ENCODE results near the gene SMPDL3B.

The SMPDL3B gene, protein sequence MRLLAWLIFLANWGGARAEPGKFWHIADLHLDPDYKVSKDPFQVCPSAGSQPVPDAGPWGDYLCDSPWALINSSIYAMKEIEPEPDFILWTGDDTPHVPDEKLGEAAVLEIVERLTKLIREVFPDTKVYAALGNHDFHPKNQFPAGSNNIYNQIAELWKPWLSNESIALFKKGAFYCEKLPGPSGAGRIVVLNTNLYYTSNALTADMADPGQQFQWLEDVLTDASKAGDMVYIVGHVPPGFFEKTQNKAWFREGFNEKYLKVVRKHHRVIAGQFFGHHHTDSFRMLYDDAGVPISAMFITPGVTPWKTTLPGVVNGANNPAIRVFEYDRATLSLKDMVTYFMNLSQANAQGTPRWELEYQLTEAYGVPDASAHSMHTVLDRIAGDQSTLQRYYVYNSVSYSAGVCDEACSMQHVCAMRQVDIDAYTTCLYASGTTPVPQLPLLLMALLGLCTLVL

DNA sequence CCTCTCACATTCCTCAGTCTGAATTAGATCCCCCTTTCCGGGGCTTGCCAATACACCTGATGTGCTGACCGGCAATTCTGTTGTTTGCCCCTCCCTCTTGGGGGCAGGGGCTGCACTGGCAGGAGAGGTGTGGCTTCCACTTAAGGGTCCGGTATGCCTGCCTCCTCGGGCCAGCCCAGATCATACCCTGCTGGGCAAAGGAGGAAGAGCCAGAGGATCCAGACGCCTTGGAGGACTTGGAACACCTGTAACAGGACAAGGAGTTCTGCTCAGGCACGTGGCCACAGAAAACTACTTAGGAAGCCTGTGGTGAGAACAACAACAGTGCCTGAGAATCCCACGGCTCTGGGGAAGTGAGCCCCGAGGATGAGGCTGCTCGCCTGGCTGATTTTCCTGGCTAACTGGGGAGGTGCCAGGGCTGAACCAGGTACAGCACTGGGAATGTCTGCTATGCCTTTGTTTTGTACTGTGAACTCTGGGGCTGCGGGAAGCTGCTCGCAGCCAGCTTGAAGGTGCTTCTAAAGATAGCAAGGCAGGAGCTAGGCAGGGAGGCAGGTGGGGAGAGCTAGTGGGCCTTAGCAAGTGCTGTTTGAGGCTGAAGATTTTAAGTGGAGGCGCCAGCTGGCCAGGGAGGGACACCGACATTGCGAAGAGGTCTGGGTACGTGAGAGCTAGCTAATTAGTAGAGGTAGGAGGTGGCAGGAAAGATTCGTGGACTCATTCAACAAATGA lies at the start of gene SMPDL3B:
Gene SMPDL3B, plus strand, starts transcription at position 183 of the 732 bp plus-strand sequence. Its CDS starts 184 bp downstream, at position 367.
- DNase-seq, result peak in 1 of 2 experiments; percentile 33
- TF ChIP-seq GATA1 (IDR thresholded peaks at IDR 0.05; ENCODE audit: low read depth, low read length), result no peak
- TF ChIP-seq POLR2A (IDR thresholded peaks at IDR 0.05; ENCODE audit: low read length), result peak; percentile 37

DNA sequence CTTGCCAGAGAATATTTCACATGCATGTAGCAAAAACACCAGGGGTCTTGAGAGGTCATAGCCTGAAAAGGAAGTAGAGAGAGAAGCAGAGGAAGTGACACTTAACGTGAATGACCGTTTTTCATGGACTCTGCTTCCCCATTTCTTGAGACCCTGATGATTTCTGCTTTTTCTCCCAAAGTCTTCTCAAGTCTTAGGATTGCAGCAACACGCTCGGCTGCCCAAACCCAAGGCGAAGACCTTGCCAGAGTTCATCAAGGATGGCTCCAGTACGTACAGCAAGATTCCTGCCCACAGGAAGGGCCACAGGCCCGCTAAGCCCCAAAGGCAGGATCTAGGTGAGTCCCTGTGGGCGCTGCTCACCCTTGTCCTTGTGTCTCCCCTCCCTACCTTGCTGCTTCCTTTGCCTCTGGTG lies 49.7 kb upstream of the SMPDL3B start:
- no peak for DNase-seq

DNA sequence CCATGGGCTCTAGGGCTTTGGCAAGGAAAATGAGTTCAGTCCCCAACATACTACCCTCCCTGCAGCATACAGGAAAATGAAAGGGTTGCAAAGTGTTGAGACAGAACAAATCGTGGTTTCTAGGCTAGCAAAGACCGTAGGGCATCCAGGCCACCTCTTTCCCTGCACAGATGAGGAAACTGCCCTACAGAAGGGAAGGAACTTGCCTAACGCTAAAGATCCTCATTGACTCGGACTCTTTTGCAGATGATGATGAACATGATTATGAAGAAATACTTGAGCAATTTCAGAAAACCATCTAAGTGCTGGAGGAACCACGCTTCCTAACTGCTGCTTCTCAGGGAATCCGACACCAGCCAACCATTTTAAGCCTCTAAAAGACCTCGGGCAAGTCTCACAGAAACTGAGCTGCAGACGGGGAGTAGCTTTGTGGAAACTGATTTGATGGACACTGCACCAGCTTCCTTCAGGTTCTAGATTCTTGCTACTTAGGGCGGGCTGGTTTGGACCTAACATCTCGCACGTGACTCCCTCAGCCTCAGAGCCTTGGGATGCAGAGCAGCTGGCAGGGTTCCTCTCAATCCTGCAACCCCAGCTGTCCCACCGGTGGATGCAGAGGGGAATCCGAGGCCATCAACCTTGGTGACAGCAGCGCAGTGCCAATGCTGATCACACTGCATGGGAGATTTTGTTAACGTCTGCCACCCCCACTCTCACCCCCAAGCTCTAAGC lies 49.0 kb upstream of the SMPDL3B start:
- no peak for DNase-seq
- TF ChIP-seq GATA1 (IDR thresholded peaks at IDR 0.05; ENCODE audit: low read depth, low read length), result no peak
- no peak for TF ChIP-seq POLR2A (IDR thresholded peaks at IDR 0.05; ENCODE audit: low read length)

More for the DNA sequence above, 49.7 kb upstream of the SMPDL3B start:
- TF ChIP-seq POLR2A (IDR thresholded peaks at IDR 0.05; ENCODE audit: low read length), result no peak
- no peak for TF ChIP-seq GATA1 (IDR thresholded peaks at IDR 0.05; ENCODE audit: low read depth, low read length)

DNA sequence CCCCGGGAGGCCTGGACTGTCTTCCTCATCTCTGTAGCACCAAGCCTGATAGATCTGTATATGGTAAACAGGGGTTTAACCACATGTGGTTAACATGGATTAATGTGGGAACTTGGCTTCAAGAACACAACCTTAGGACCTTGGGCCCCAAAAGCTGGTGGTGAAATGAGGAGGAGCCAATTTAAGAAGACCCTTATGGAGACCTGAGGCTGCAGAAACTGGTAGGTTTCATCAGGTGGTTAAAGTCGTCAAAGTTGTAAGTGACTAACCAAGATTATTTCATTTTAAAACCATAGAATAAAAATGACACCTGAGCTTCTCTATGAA lies 48.5 kb upstream of the SMPDL3B start:
- no peak for DNase-seq
- TF ChIP-seq POLR2A (IDR thresholded peaks at IDR 0.05; ENCODE audit: low read length) (no peak), GATA1 (IDR thresholded peaks at IDR 0.05; ENCODE audit: low read depth, low read length) (no peak)

DNA sequence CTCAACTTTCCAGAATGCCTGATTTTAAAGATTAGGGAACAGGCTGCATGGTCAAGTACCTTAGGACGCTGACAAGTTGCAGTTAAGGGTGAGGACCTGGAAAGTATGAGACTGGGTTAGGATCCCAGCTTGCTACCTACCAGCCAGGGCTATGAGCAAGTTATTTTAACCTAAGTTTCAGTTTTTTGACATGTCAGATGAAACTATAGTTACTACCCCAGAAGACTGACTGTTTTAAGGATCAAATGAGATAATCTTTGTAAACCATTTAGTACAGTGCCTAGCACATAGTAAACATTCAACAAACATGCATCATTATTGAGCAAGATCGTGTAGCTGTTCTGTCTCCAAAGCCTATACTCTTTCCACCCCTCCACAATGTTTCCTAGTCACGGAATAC lies 48.1 kb upstream of the SMPDL3B start:
- DNase-seq, result no peak
- TF ChIP-seq POLR2A (IDR thresholded peaks at IDR 0.05; ENCODE audit: low read length) (no peak), GATA1 (IDR thresholded peaks at IDR 0.05; ENCODE audit: low read depth, low read length) (no peak)

DNA sequence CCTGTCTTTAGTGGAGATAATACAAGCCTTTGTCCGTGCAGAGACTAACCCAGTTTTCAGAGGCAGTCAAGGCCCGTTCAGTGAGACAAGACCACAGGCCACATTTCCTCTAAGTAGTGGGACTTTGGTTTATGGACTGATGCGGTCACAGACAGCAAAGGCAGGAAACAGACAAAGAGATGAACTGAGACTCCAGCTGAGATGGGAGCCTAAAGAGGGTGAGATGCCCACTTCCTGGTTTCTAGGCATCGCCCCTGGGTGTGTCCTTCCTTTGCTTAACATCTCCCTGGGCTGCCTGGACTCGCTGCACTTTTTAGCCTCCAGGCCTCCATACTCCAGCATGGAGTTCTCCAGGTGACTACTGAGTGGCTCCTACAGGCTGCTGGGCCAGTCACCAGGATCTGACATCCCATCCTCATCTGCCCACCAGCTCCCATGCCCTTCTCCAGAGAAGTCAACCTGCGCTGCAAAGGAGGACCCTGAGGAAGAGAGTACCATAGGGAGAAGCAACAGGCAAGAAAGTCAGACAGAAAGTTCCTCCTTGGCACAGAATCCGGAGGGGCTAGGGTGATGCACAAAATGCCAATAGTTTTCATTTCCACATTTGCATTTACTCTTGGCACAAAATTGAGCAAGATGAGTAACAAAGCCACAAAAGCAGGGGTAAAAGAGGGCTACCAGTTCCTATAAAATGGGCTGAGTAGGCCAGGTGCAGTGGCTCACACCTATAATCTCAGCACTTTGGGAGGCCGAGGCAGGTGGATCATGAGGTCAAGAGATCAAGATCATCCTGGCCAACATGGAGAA lies 47.4 kb upstream of the SMPDL3B start:
- DNase-seq, result no peak
- TF ChIP-seq POLR2A (IDR thresholded peaks at IDR 0.05; ENCODE audit: low read length), result no peak
- TF ChIP-seq GATA1 (IDR thresholded peaks at IDR 0.05; ENCODE audit: low read depth, low read length), result no peak

DNA sequence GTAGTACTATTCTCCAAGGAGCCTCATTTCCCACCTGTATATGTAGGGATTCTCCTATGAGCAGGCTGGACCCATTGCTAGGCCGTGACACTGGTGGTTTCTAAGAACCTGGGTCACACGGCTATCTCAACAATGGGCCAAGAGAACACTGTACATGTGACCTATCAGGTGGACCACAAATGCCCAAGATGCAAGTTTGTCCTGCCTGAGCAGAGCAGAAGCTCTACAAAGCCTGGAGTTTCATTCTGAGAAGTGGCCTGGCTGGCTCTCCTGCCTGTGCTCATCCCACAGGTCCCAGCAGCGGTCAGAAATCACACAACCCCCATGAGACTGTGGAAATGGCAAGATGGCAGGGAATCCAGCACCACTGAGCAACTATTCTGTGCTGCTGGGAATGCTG lies 45.3 kb upstream of the SMPDL3B start:
- no peak for DNase-seq

DNA sequence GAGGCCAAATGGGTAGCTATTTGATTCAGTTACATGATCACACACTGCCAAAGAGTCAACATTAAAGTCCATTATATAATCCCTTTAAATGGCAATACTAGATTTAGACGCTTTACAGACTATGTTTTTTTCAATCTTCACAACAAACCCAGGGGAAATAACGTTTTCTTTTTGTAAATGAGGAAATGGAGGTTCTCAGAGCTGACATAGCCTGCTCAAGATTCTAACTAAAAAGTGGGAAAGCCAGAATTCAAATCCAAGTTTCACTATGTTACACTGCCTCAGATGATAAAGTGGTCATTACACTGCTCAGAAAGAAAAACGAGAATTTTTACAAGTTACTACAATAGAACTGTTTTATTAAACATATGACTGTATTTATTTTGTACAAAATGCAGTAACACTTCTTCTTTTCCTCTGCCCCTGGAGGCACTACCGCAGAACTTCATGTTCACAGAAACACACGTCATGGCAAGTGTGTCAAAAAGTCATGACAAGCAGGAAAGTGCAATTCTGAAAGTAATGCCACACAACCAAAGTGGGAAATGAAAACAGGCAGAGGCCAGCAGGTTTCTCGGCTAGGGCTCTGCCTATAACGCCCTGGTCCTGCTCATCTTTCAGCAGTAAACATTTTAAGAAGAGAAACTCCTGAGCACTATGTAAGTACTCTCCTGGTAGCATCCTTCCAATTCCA lies 43.5 kb upstream of the SMPDL3B start:
- peak in 1 of 2 experiments; percentile 15 for DNase-seq
- TF ChIP-seq GATA1 (IDR thresholded peaks at IDR 0.05; ENCODE audit: low read depth, low read length) (no peak), POLR2A (IDR thresholded peaks at IDR 0.05; ENCODE audit: low read length) (no peak)

More for the DNA sequence above, 45.3 kb upstream of the SMPDL3B start:
- no peak for TF ChIP-seq GATA1 (IDR thresholded peaks at IDR 0.05; ENCODE audit: low read depth, low read length)
- peak; percentile 25 for TF ChIP-seq POLR2A (IDR thresholded peaks at IDR 0.05; ENCODE audit: low read length)

DNA sequence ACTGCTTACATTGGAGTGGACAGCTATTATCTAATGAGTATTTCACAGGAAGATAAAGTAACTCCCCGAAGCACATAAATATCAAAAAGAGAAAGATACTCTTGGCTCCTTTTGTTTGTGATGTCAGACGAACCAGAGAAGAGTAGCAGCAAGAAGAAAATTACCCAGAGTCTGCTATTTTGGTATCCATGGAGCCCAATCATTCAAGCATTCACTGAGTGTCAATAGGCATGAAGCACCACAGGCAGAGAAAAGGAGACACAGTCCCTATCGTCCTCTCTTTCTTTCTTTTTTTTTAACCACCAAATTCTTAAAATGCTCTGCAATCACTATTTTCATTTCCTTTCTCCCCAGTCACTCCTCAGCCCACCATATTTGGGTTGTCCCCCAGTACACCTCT lies 40.3 kb upstream of the SMPDL3B start:
- no peak for TF ChIP-seq GATA1 (IDR thresholded peaks at IDR 0.05; ENCODE audit: low read depth, low read length)
- TF ChIP-seq POLR2A (IDR thresholded peaks at IDR 0.05; ENCODE audit: low read length), result no peak
- no peak for DNase-seq

DNA sequence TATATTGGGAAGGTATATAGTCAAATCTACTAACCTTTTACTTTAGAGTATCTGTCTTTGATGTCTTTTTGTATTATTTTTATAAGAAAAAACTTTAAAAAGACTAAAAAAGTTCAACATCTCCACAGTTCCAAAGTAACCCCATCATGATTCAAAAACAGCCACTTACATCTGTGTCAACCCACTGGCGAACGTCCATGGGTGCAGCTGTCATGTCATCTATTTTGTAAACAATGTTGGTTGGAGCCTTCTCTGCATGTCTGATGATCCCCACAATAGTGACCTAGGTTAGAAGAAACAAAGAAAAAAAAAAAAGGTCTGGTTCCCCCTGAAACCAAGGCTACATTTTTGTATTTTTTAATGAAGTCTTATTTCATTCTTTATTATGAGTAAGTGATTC lies 28.0 kb upstream of the SMPDL3B start:
- DNase-seq, result no peak

DNA sequence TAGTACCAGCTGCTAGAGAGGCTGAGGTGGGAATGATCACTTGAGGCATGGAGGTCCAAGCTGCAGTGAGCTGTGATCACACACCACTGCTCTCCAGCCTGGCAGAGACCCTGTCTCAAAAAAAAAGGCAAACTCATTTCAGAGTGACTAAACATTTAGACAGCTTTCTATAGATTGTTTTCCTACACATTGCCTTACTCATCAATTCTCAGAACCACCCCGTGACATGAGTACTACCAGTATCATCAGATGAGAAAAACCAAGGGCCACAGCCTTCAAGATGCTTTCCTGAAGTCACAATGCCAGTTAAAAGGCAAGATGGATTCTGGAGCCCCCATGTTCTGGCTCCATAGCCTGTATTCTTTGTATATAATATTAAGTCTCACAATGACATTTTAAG lies 22.4 kb upstream of the SMPDL3B start:
- peak in 1 of 2 experiments; percentile 43 for DNase-seq
- no peak for TF ChIP-seq GATA1 (IDR thresholded peaks at IDR 0.05; ENCODE audit: low read depth, low read length)
- TF ChIP-seq POLR2A (IDR thresholded peaks at IDR 0.05; ENCODE audit: low read length), result no peak

More for the DNA sequence above, 28.0 kb upstream of the SMPDL3B start:
- TF ChIP-seq GATA1 (IDR thresholded peaks at IDR 0.05; ENCODE audit: low read depth, low read length) (no peak), POLR2A (IDR thresholded peaks at IDR 0.05; ENCODE audit: low read length) (no peak)

DNA sequence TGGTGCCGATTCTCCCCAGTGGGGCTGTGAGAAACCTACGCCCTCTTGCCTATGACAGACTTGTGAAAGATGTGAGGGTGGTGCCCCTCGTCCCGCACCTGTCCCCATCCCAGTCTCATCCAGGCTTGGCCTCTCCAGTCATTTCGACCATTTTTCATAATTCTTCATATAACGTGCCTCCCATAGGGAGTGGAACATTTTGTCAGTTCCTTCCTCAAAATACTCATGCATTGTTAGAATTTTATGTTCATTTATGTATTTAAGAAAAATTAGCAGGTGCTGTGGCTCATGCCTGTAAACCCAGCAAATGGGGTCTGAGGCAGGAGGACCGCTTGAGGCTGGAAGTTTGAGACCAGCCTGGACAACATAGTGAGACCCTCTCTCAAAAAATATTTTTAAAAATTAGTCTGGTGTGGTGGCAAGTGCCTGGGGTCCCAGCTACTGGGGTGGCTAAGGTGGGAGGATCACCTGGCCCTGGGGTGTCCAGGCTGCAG lies 19.7 kb upstream of the SMPDL3B start:
- DNase-seq, result no peak
- TF ChIP-seq POLR2A (IDR thresholded peaks at IDR 0.05; ENCODE audit: low read length) (no peak), GATA1 (IDR thresholded peaks at IDR 0.05; ENCODE audit: low read depth, low read length) (no peak)
